Chondrocyte (in vitro differentiated cells): ENCODE data around the gene TAF1L. TPM values are rescaled to one million over a fixed set of nuclear protein-coding genes. Genes with fewer than 3 reads are reported as not detected.
A peak's percentile ranks its signal among the peaks of the same experiment; 100 is the strongest.

Experiments used
- DNase-seq: peaks from one replicate; pipeline ENCODE4 v3.0.0; 2021; ENCODE audit warnings: mixed read lengths, low spot score
- H3K27ac Mint-ChIP-seq: one replicate; pipeline ENCODE4 v1.8.0; 2021; ENCODE audit warnings: mild to moderate bottlenecking, moderate library complexity, mixed read lengths; ENCODE audit not compliant: unreplicated experiment
- H3K27me3 Mint-ChIP-seq: 2 replicates; pipeline ENCODE4 v1.8.0; 2021; ENCODE audit warnings: low read depth, mixed read lengths
- H3K36me3 Mint-ChIP-seq: 2 replicates; pipeline ENCODE4 v1.8.0; 2021; ENCODE audit warnings: low read depth, mixed read lengths
- H3K4me1 Mint-ChIP-seq: 2 replicates; pipeline ENCODE4 v1.8.0; 2021; ENCODE audit warnings: low read depth, mild to moderate bottlenecking, mixed read lengths
- H3K4me3 Mint-ChIP-seq: one replicate; pipeline ENCODE4 v1.8.0; 2021; ENCODE audit warnings: mild to moderate bottlenecking, moderate library complexity, mixed read lengths; ENCODE audit not compliant: unreplicated experiment
- H3K9me3 Mint-ChIP-seq: 2 replicates; pipeline ENCODE4 v1.8.0; 2021; ENCODE audit warnings: low read depth, mixed read lengths
- CTCF ChIP-seq: fragments of 200-600 bp; sonication (generic); IDR thresholded peaks from 2 replicates; pipeline ENCODE4 v1.5.0; 2021; ENCODE audit warnings: antibody characterized with exemption, mild to moderate bottlenecking, moderate library complexity
- total RNA-seq: library from RNA; stranded (reverse); gene quantifications from 3 replicates; pipeline ENCODE4 v1.2.1, GENCODE V29; 2021

Gene TAF1L
- total RNA-seq, 1 donor from 2014 or later = 0.02 TPM

- no peak overlapping the region for H3K4me3 Mint-ChIP-seq
- H3K36me3 Mint-ChIP-seq = no peaks in the 10 kb centered on the region
- peak; percentile 83 for TF ChIP-seq CTCF
- H3K27me3 Mint-ChIP-seq = peaks cover 24% of the 10 kb centered on the region
- H3K4me1 Mint-ChIP-seq = peaks cover 6% of the 10 kb centered on the region
- no peak overlapping the region for H3K27ac Mint-ChIP-seq
- DNase-seq = no peak
- H3K9me3 Mint-ChIP-seq = peaks cover 5% of the 10 kb centered on the region
Observed at GRCh38 chr9:32581512-32582143, 53.8 kb downstream of the TAF1L start.

GRCh38 chr9:32580631-32581300, 54.7 kb downstream of the TAF1L start:
- Mint-ChIP-seq H3K4me3 (no peak overlapping the region), H3K9me3 (no peaks in the 10 kb centered on the region), H3K27me3 (peaks cover 24% of the 10 kb centered on the region), H3K36me3 (no peaks in the 10 kb centered on the region), H3K27ac (no peak overlapping the region), H3K4me1 (peaks cover 6% of the 10 kb centered on the region)
- no peak for TF ChIP-seq CTCF
- DNase-seq = no peak

GRCh38 chr9:32579706-32580331, 55.6 kb downstream of the TAF1L start:
- no peak overlapping the region for H3K4me3 Mint-ChIP-seq
- H3K36me3 Mint-ChIP-seq = no peaks in the 10 kb centered on the region
- DNase-seq = no peak

More at GRCh38 chr9:32579706-32580331, 55.6 kb downstream of the TAF1L start:
- TF ChIP-seq CTCF = peak; percentile 98
- Mint-ChIP-seq H3K9me3 (no peaks in the 10 kb centered on the region), H3K27me3 (peaks cover 24% of the 10 kb centered on the region), H3K27ac (no peak overlapping the region), H3K4me1 (peaks cover 5% of the 10 kb centered on the region)

Other genes starting within 250 kb of the TAF1L start
- gene RIGI, start 109.5 kb downstream of the TAF1L start, total RNA-seq = 3.8 to 5.0 TPM (median 3.9 TPM) in 3 replicates
- 11.2 to 14.7 TPM (median 13.2 TPM) in 3 replicates for gene SMIM27, start 83.3 kb downstream of the TAF1L start, total RNA-seq
- gene TOPORS, start 83.1 kb downstream of the TAF1L start, total RNA-seq = 14.8 to 19.6 TPM (median 15.3 TPM) in 3 replicates
- gene NDUFB6, start 62.5 kb downstream of the TAF1L start, total RNA-seq = 40.2 to 47.6 TPM (median 43.4 TPM) in 3 replicates
- not detected in 3 replicates for gene TMEM215, start 147.9 kb upstream of the TAF1L start, total RNA-seq